K562 treated with DMSO at 1 percent for 48 hours (cell line): ENCODE measurements around the gene ZNF529. TPM values are rescaled to one million over a fixed set of nuclear protein-coding genes. Genes with fewer than 3 reads are reported as not detected.

ENCODE experiments used
- total RNA-seq: library from RNA; unstranded; fragments of 300-600 nt; gene quantifications from 2 replicates; pipeline ENCODE4 v1.2.3, GENCODE V29; 2022; ENCODE audit warnings: low replicate concordance; ENCODE audit errors: extremely low read depth

The ZNF529 gene
- not detected in 2 replicates for total RNA-seq

GRCh38 chr19:36573020-36573894, at the start of gene ZNF529:
Gene ZNF529 (minus strand): TSS chr19:36573292. CDS start chr19:36572346, 946 bp downstream.

GRCh38 chr19:36605101-36605876, 32.2 kb upstream of the ZNF529 start, which contains the start of gene ZNF382:
Gene ZNF382 (plus strand): TSS chr19:36605313. CDS start chr19:36609915, 4,602 bp downstream.

GRCh38 chr19:36528194-36528920, 44.7 kb downstream of the ZNF529 start, which contains the start of gene ZNF260:
Gene ZNF260 (minus strand): TSS chr19:36528271. CDS start chr19:36515238, 13,033 bp downstream.

Other genes starting within 250 kb of the ZNF529 start
- gene ZFP14, start 194.1 kb downstream of the ZNF529 start, total RNA-seq: not detected in 2 replicates
- gene ZFP82, start 154.6 kb downstream of the ZNF529 start, total RNA-seq: not detected in 2 replicates
- not detected in 2 replicates for gene ZNF566, start 83.7 kb downstream of the ZNF529 start, total RNA-seq
- gene ZNF260, start 45.0 kb downstream of the ZNF529 start, total RNA-seq: not detected in 2 replicates
- gene ZNF382, start 32.0 kb upstream of the ZNF529 start, total RNA-seq: not detected in 2 replicates
- gene ZNF461, start 93.5 kb upstream of the ZNF529 start, total RNA-seq: not detected in 2 replicates
- gene ZNF567, start 114.3 kb upstream of the ZNF529 start, total RNA-seq: not detected in 2 replicates
- not detected in 2 replicates for gene ZNF850, start 199.5 kb upstream of the ZNF529 start, total RNA-seq